EH (cell line): ENCODE measurements around the gene EGLN2.
"Not testable (repeated sequence)": the region's sequence is repeated elsewhere in the genome, so short reads cannot be mapped to it uniquely, and the experiment has no call there.

Experiments used
- DNase-seq: peaks from one replicate; pipeline ENCODE4 v3.0.0-alpha.2; 2015; ENCODE audit warnings: low read depth

EGLN2 gene

DNA sequence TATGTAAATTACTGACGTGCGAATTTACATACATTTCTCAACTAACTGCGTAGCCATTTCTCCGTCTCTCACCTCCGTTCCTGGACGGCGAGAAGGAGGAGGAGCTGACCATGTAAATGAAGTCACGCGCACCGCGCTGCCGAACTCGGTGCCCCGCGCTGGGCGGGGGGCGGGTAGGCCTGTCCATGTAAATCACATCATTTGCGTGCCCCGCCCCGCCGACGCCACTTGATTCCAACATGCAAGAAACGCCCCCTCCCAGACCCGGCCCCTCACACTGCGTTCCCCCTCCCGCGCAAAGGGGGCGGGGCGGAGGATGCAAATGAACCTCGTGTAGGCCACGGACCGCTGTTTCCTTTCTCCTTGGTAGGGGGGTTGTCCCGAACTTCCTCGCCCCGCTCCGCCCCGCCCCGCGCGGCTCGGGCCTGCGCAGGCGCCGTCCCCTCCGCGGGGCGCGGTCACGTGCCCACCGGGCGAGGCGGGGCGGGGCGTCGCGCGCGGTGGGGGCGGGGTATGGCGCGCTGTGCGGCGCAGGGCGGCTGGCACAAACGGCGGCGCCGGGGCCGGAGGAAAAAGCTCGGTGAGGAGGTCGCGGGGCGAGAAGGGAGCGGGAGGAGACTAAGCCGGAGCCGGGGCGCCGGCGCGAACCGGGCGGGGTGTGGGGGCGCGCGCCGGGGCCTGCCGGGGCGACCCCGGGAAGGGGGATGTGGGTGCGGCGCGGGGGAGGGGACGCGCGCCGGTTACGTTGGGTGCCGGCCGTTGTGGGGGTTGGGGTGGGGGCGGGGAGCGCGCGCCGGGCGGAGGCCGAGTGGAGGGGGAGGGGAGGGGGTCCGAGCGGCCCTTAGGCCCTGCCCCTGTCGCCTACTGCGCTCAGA is at the start of gene EGLN2:
Gene EGLN2, plus strand, starts transcription at position 509 of the 875 bp plus-strand sequence. CDS start 1,382 bp downstream, outside the sequence.
- peak; percentile 99 for DNase-seq

DNA sequence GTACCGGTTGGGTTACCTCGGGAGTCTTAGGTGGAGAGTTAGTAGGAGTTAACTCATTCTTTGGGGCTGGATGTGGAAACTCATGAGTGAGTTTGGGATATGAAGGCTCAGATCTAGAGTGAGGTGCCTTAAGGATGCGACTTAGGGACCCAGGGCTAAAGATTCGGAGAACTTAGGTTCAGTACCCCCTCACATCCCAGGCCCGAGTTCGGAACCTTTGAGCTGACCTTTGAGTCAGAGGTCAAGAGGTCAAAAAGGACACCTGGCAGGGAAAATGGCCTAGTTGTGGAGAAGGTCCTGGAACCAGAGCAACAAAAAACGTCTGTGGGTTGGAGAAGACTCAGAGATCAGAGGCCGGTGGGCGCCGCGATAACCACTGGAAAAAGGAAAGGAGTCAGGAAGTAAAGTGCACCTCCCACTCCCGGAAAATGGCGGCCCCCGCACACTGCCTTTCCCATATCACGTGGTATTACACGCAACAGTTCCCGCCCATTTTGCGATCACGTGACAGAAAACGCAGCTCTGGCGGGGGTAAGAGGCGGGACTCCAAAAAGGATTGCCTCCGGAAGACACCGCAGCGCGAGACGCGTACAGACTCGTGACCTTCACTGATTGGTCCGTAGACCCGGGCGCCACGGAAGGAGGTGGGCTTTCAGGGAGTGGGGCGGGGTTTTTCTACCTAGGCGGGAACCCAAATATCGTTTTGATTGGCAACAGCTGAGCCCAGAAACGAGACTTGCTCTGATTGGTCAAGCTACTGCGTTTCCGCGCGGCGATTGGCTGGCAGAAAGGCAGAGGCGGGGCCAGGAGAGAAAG is 48.7 kb upstream of the EGLN2 start, which contains the start of gene ACTMAP:
Gene ACTMAP, minus strand, starts transcription at position 420 of the 816 bp plus-strand sequence. CDS start 674 bp downstream, outside the sequence.
- DNase-seq, result peak; percentile 100

- DNase-seq, result peak; percentile 98
Observed at GRCh38 chr19:40750874-40751537, 48.0 kb upstream of the EGLN2 start, which contains the start of gene SNRPA. Gene SNRPA, plus strand, starts transcription at chr19:40751203. Its CDS starts 206 bp downstream, at chr19:40751409.

- DNase-seq, result no peak
Observed at GRCh38 chr19:40752257-40752781, 46.7 kb upstream of the EGLN2 start.

- peak; percentile 44 for DNase-seq
Observed at GRCh38 chr19:40754611-40755247, 44.3 kb upstream of the EGLN2 start.

DNA sequence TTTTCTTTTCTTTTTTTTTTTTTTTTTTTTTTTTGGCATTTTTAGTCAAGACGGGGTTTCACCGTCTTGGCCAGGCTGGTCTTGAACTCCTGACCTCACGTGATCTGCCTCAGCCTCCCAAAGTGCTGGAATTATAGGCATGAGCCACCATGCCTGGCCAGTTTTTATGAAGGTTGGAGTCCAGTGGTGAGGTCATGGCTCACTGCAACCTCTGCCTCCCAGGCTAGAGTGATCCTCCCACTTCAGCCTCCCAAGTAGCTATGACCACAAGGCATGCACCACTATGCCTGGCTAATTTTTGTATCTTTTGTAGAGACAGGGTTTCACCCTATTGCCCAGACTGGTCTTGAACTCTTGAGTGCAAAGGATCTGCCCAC is 43.8 kb upstream of the EGLN2 start:
- DNase-seq, result no peak

- no peak for DNase-seq
Observed at GRCh38 chr19:40755791-40756190, 43.2 kb upstream of the EGLN2 start.

- DNase-seq, result no peak
Observed at GRCh38 chr19:40756502-40757110, 42.4 kb upstream of the EGLN2 start.

DNA sequence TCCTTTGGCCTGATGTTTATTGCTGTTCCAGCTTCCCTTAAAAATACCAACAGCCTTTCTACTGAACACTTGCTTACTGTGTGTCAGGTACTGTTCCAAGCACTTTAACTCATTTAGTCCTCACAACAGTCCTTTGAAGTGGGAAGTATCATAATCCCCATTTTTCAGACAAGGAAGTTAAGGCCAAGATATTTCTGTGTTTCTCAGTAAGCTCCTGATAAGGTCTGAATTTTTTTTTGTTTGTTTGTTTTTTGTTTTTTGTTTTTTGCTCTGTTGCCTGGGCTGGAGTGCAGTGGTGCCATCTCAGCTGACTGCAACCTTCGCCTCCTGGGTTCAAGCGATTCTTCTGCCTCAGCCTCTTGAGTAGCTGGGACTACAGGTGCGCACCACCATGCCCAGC is 40.5 kb upstream of the EGLN2 start:
- no peak for DNase-seq

GRCh38 chr19:40759352-40759751 is 39.6 kb upstream of the EGLN2 start:
- DNase-seq, result no peak

DNA sequence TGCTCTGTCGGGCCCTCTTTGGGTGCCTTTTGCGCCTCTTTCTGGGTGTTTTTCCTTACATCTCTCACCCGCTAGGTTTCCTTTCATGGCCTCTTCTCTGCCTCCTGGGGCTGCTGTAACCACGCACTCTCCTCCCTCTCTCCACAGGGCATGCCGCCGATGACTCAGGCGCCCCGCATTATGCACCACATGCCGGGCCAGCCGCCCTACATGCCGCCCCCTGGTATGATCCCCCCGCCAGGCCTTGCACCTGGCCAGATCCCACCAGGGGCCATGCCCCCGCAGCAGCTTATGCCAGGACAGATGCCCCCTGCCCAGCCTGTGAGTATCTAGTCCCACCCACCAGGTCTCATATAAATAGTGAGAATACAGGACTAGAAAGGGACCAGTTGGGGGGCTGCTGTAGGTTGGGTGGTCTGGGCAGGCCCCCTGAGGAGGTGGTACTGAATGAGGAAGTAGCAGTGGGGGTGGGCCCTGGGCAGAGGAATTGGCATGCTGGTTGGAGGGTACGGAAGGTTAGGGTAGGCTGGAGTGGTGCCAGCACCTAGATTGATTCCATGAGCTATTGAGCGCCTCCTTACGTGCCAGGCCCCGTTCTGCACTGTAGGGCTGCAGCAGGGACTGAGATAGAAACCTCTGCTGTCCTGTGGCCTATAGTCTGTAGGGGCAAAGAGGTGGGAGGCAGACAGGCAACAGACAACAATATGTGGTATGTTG is 36.1 kb upstream of the EGLN2 start:
- no peak for DNase-seq

- DNase-seq, result no peak
Observed at GRCh38 chr19:40763526-40763925, 35.5 kb upstream of the EGLN2 start.

DNA sequence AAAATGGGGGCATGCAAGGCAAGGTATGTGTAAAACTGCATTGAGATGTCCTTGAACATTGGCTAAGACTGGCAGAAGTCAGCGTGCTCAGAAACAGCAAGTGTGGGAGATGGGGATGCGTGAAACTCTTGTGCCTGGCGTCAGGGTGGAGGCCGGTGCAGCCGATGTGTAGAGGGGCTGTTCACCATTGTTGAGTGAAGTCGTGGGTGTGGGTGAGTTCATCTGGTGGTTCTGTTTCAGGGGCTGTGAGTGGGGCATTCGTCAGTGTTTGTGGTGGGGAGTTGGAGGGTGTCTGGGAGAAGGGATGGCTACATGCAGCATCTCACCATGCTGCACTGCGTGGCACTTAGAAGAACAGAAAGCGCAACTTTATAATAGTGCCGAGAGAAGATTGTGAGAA is 35.0 kb upstream of the EGLN2 start:
- DNase-seq, result no peak

GRCh38 chr19:40766385-40766784 is 32.6 kb upstream of the EGLN2 start:
- DNase-seq, result not testable (repeated sequence)

- DNase-seq, result no peak
Observed at GRCh38 chr19:40768869-40769268, 30.1 kb upstream of the EGLN2 start.

GRCh38 chr19:40771101-40771862 is 27.7 kb upstream of the EGLN2 start:
- DNase-seq, result peak; percentile 23

DNA sequence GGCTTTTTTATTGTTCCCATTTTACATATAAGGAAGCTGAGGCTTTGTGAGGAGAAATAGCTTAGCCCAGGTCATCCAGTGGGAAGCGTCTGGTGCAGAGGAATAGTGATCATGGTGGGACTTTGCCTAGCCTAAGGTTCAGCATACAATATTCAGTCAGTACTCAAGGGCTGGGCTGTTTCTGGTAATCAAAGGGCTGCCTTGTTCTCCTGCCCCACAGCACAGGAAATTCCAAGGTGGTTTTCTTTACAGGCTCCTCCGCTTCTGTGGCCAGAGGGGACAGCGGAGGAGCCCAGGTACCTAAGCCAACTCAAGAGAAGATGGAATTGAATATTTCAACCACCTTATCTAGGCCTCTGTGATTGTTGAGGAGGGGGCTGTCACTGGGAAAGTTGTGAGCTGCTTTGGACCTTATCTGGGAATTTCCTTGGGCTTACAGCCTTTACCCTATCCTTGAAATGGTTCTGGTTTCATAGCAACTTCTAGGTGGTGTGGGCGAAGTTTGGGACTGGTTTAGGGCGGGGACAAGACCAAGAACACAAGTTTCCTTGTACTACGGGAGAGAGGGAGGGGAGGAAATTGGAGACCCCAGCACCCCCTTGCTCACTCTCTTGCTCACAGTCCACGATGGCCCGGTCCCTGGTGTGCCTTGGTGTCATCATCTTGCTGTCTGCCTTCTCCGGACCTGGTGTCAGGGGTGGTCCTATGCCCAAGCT is 23.9 kb upstream of the EGLN2 start, which contains the start of gene MIA:
Gene MIA, plus strand, starts transcription at position 606 of the 716 bp plus-strand sequence. Its CDS starts 22 bp downstream, at position 628.
- DNase-seq, result no peak

- no peak for DNase-seq
Observed at GRCh38 chr19:40775632-40776022, 23.4 kb upstream of the EGLN2 start.

- no peak for DNase-seq
Observed at GRCh38 chr19:40776364-40776763, 22.6 kb upstream of the EGLN2 start.
